IPS DF 19.7 (cell line): ENCODE measurements around the gene SDK1.

Experiments used
- DNase-seq: peaks from one replicate; pipeline ENCODE4 v3.0.0-alpha.2; 2013; ENCODE audit warnings: low read depth, low spot score

The SDK1 gene

DNA sequence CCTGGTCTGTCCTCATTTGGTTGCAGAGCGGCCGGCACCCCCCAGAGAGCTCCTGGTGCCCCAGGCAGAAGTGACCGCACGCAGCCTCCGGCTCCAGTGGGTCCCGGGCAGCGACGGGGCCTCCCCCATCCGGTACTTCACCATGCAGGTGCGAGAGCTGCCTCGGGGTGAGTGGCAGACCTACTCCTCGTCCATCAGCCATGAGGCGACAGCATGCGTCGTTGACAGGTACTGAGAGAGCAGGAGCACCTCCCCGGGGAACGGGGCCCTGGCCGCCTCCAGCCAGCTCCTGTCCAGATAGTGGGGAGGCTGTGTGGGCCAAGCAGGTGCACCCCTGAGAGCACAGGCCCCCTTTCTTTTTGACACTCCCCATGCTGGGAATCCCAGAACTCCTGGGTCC is 848.2 kb downstream of the SDK1 start:
- no peak for DNase-seq

DNA sequence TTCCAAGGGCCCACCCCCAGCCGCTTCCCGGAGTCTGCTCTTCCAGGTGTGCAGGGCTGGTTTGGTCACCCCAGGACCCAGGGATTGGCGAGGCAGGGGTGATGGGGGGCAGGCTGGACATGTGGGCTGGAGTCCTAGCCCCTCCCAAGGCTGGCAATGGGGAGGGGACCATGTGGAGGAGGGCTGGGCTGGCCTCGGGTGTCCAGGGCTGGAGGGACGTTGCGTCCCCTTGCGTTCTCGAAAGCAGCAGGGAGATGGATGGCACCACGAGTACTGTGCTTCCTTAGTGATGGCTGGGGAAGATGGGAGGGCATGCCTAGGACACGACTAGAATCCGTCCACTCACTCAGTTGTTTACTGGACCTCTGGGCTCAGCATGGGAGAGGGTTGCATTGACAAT is 848.6 kb downstream of the SDK1 start:
- no peak for DNase-seq

DNA sequence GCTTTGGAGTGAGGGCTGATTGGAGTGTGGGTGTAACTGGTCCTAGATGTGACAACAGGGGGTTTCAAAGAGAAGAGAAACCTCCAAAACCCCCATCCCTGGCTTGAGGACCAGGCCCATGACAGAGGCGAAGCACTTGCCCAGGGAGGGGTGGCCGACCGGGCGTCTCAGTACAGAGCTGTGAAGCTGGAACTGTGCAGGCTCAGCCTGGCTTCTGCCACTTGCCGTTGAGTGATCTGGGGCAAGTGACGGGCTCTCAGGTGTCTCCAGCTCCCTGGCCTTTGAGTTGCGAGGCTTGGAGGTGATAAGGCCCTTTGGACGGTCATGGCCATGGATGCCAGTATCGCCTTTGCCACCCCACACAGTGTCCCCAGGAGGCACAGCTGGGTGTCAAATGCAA is 849.7 kb downstream of the SDK1 start:
- DNase-seq = no peak

DNA sequence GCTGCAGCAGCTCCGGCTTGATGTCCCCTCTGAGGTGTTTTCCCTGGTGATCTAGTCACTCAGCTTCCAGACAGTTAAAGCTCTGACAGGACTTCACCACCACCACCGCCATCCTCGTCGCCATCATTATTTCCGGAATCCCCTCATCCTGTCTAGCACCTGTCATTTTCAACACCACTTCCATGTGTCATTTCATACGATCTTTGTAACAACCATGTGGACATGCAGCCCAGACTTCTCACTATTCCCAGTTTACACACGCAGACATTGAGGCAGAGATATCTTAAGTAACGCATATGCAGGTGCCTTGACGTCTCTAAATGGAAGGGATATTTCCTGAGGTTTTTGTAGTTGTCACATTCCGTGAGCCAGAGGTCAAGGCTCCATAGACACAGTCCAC is 850.5 kb downstream of the SDK1 start:
- DNase-seq = no peak

DNA sequence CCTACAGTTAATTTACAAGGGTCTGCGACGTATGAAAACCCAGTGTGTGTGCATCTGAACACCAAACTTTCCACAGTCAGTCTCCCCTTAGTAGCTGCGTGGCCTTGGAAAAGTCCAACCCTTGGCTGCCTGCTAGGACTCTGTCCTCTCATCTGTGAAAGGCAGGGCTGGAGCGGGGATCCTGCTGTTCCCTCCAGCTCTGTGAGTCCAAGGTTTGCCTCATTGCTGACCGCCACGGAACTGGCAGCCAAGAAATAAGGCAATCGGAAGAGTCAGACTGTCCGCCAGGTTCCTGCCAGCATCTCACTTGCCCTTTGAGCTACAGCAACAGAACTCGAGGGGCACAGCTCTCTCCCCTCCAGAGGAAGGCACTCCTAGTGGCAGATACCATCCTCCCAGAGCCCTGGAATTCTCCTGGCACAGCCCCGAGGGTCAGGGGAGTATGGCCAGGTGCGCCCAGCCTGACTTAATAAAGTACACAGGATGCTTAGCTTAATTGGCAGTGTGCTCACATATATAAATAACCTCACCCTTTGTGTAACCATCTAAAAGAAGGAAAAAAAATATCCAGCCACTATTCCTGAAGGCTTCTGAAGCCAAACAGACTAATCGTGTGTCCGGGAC is 851.0 kb downstream of the SDK1 start:
- DNase-seq = no peak

DNA sequence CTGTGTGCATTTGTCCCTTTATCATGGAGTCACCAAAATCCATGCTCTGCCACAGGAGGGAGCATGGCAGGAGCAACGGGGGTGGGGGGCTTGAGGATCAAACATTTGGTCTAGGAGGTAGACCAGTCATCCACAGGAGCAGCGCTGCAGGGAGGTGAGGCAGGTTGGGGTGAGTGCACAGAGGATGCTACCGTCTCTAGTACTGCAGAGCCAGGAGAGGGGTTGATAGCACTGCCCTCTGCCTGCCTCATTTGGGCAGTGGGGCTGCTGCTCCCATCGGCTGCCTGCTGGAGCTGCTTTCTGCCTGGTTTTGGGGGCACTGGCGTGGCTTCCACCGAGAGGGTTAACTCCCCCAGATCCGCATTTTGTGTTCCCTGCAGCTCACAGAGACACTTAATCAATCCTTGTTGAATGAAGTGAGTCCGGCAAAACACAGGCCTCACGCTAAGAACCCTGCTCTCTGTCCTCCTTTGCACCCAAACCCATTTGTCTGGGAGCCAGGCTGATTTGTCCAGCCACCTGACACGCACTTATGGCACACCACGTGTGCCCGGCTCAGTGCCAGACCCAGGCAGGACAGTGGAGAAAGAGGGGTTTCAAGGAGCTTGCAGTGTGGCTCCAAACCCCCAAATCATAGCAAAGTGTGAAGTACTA is 854.0 kb downstream of the SDK1 start:
- DNase-seq = no peak

DNA sequence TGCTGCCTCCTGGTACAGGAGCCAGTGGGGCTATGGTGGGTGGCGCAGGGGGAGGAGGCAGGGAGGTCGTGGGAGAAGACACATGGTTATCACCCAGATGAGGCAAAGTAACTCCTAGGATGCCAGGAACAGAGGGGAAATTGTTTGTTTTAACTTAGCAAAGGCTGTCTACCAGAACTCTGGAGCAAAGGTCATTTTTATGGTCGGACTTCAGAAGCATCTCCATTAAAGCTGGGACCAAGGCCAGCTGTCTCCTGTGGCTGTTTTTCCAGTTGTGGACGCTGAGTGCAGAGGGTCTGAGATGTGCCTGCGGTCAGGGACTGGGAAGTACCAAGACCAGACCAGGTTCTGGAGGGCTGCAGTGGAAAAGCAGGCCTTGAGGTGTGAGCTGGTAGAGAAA is 855.1 kb downstream of the SDK1 start:
- no peak for DNase-seq

DNA sequence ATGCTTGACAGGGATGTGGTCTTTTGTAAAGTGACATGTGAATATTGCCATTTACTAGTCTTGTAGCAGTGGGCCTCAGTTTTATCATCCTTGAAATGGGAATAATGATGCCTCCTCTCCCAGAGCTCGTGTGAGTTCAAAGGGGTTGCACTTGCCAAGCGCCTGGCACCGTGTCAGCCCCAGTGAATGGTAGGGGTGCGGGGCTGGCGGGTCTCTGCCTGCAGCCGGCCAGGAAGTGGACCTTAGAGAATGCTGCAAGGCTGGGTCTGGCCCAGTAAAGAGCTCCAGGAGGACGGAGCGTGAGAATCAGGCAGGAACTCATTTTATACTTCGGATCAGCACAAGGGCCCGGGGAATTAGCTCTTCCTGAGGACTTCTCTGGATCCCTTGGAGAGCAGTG is 856.6 kb downstream of the SDK1 start:
- no peak for DNase-seq

DNA sequence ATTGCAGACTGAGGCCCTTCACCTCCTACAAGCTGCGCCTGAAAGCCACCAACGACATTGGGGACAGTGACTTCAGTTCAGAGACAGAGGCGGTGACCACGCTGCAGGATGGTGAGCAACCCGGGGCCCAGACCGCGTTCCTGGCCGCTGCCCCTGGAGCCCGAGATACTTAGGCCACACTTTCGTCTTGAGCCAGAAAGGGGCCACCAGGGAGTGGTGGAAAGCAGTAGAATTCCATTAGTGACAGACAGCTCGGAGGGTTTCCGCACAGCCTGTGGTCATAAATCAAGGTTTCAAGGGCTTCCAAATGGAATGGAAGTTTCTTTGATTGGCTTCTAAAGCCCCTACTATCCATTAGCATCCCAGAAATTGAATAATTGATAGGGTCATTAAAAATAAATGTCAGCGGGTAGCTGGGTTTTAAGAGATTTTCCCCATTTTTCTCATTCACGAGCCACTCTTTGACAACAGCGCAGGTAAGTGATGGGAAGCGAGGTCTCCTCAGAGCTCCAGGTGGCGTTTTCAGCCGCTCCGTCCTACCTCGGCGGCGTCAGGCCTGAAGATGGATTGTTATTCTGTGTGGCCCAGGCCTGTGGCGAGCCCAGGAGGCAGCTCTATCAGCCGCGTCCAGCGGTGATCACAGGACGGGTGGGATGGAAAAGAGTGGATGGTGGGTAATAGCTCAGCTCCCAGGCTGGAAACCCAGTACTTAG is 857.5 kb downstream of the SDK1 start:
- DNase-seq = no peak

DNA sequence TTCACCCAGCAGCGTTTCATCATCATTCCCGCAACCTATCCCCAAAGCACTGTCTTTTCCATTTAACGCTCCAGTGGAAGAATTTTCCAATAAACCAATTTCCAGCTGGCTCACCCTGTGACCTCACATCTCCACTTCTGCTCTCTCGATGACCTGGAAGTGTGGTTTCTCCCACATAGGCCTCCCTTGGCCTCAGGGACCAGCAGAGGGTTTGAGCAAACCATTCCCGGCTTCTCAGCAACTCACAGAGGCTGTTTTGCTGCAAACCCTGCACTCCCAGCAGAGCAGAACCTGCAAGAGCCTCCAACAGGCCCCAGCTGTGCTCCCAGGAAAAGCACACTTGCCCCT is 858.1 kb downstream of the SDK1 start:
- no peak for DNase-seq

DNA sequence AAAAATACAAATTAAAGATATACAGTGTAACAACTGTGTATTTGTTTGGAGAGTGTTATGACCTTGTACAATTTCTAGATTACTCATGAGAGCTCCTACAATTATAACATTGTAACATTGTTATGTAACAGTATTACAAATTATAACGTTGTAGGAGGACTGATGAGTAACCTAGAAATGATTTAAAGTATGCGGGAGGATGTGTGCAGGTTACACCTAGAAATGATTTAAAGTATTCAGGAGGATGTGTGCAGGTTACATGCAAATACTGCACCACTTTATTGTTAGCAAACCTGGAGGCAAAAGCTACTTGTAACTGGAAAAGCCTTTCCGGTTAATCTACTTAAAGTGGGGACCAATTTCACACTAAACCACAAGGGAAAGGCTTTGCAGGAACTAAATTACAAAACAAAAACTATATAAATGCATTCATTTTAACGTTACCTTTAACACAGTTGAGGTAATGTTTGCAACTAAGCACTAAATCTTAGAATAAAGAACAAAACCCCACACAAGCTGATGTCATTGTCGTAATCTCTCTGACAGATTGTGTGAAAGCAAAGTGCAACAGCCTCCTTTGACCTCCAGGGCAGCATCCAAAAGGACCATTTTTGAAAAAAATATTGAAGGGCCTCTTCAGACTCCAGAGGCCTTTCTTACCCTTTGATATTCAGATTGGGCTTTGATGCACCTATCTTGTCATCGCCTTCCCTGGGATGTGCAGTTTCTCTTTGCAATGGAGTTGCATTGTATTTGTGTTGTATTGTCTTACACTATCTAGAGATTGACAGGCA is 858.9 kb downstream of the SDK1 start:
- DNase-seq = no peak

DNA sequence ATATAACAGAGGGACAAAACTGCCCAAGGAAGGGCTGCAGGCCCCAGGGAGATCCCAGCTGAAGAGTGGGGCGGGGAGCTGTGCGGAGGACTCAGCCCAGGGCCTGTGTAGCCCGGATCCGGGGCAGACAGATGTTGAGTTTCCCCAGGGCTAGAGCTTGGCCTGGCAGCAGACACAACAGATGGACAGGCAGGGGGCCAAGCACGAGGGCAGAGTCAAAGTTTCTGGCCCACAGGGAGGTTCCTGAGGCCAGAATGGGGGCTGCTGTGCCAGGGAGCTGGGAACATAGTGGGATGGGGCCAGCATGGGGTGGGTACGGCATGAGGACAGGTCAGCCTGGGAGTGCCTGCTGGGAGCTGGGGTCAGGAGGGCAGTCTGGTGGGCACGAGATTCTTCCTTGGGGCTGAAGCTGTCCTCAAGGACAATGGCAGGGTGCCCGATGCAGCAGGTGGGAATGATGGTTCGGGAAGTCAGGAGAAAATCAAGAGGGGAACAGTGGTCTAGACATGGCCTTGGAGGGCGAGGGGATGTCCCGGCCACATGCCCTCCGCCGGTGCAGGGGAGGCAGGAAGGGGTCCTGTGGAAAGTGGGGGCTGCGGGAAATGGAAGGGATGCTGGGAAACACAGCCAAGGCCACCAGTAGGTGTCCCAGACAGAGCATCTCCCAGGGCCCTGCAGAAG is 862.0 kb downstream of the SDK1 start:
- DNase-seq = no peak

DNA sequence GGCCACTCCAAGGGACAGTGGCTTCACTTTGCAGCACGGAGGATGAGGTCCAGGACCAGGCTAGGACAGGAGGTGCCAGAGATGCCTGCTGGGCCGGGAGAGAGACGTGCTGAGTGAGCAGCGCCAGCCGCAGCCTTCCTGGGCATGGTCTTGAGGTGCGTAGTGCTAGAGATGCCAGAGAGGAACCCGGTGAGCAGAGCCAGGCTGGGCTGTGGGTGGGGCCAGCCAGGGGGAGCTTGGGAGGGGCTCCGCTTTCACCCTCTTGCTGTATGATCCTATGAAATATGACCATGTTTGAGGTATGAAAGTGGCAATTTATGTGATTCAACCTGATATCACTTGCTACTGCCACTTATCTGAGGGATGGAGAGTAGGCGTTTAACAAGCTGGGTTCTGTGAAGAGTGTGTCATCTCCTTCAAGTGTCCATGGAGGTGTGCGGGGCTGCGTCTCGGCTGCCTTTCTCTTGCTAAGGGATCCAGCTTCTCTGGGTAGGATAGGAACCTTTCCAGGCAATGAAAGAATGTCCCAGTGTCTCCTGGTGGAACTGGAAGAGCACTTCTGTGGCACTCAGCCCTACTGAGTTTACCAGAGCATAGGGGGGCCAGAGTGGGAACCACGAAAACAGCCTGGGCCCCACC is 862.6 kb downstream of the SDK1 start:
- DNase-seq = no peak

DNA sequence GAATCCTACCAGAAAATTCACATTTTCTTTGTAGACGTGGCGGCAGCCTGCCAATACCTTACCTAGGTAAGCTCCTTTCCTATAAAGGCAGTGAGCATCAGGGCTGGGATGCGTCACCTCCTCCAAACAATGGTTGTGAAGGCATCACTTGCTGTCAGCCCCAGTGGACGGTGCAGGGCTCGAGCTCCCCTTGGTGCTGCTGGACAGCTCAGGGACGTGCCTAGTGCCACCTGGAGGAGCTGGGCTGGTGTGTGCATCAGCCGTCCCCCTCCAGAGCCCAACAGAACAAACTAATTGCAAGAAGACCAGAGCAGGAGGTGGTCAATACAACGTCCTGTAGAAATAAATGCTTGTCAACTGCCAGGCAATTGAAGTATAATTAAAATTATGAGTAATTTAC is 863.5 kb downstream of the SDK1 start:
- no peak for DNase-seq

DNA sequence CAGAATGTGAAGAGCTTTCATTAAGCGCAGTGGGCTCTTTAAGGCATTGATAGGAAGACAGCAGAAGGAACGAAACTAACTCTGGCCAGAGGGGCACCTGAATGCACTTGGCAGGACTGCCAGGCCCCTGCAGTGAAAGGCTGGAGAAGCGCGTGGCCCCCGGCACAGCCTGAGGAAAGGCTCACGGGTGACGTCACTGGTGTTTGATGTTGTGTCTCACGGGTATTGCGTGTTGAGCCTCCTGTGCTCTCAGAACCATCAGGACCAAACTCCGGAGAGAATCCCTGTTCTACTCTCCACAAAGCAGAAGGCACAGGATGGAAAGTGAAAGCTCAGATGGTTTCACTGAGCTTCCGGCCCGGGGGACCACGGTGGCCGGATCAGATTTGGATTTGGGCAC is 865.3 kb downstream of the SDK1 start:
- DNase-seq = no peak

DNA sequence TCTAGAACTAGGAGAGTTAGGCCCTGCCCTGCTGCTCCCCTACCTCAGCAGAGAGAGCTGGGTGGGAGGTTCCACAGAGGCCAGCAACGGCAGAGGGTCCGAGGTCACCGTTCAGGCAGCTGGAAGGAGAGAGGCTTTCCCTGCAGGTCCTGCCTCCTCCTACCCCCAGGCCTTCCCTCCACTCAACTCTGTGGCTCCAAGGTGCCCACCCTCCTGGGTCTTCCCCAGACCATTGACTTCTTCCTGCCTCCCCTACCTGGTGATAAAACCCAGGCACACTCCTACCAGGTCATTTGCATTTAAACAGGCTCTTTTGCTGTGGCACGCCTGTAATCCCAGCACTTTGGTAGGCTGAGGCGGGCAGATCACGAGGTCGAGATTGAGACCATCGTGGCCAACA is 865.8 kb downstream of the SDK1 start:
- DNase-seq = no peak

DNA sequence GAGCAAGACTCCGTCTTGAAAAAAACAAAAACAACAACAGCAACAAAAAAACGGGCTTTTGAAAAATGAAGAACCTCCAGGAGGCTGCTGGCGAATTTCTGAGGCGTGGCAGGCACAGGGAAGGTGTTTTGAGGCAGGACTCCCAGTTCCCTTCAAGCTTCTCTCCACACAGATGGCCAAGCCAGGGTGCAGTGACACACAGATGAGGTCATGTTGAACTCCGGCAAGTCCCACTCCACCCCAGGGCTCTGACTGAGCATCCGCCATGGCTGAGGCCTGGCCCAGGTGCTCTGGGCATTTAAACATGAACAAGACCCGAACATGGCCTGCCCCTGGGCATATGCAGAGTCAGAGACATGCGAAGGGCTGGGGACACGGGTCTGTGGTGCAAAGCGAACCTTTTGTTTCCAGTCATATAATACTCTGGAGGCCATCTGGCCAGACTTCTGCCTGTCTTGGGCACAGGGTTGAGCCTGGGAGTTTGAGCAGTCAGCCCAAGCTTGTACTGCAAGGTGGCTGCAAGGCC is 866.4 kb downstream of the SDK1 start:
- DNase-seq = no peak

DNA sequence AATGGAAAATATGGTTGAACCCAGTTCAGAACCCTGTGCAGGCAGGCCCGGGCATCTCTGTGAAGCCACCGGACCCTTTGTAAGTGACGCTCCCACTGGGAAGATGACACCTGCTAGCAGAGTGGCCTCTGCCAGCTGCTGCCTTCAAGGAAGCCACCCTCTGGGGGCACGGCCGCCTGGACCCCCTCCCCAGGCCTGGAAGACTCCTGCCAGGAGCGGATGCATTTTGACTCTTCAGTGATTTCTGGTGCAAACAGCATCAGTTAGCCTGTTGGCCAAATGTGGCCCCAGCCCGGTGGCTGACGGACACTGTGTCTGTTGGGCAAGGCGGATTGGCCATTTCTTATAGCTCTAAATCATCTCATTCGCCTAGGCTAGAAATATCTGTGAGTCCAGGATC is 867.0 kb downstream of the SDK1 start:
- no peak for DNase-seq

DNA sequence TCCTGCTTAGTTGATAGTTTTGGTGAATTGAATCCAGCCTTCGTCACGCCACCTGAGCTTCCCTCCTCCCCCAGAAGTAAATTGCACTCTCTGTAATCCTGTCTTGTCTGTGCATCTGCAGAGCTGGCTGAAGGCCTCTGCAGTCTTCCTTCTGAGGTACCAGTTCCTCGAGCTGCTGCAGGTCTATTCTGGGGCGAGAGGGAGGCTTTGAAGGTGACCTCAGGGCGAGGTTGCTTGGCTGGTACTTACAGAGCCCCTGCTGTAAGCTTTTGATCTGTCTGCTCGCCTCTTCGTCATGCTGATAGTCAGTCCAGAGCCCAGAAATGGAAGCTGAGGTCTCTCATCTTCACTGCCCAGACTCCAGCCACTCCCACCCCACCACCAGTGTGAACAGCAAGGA is 867.5 kb downstream of the SDK1 start:
- DNase-seq = no peak

DNA sequence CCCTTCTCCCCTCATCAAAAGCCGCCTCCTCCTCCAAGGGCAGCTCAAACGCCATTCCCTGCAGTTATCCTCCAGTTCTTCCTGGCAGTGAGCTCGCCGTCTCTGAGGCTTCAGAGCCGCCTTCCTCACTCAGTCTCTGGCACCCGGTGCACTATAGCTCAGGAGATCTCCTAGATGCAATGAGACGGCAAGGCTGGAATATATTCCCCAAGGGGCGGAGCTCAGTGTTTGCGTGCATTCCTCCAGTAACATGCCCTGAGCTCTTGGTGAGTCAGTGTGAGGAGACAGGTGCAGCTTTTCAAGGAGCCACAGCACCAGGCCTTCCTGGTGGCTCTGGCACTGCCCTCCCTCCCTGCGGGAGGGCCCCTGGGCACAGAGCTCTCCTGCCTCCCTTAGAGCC is 868.4 kb downstream of the SDK1 start:
- no peak for DNase-seq
